Measurements from ENCODE around the gene CAPNS2. TPM values are rescaled to one million over a fixed set of nuclear protein-coding genes. Genes with fewer than 3 reads are reported as not detected.

The CAPNS2 gene
- total and polyA plus RNA-seq, 2 of the 8 experiments (the other 6 are each of a cell fraction or from before 2014, with no cell fraction given): not detected

GRCh38 chr16:55543472-55543871 lies 23.0 kb upstream of the CAPNS2 start (continued):
- TF ChIP-seq, protein P1, sequence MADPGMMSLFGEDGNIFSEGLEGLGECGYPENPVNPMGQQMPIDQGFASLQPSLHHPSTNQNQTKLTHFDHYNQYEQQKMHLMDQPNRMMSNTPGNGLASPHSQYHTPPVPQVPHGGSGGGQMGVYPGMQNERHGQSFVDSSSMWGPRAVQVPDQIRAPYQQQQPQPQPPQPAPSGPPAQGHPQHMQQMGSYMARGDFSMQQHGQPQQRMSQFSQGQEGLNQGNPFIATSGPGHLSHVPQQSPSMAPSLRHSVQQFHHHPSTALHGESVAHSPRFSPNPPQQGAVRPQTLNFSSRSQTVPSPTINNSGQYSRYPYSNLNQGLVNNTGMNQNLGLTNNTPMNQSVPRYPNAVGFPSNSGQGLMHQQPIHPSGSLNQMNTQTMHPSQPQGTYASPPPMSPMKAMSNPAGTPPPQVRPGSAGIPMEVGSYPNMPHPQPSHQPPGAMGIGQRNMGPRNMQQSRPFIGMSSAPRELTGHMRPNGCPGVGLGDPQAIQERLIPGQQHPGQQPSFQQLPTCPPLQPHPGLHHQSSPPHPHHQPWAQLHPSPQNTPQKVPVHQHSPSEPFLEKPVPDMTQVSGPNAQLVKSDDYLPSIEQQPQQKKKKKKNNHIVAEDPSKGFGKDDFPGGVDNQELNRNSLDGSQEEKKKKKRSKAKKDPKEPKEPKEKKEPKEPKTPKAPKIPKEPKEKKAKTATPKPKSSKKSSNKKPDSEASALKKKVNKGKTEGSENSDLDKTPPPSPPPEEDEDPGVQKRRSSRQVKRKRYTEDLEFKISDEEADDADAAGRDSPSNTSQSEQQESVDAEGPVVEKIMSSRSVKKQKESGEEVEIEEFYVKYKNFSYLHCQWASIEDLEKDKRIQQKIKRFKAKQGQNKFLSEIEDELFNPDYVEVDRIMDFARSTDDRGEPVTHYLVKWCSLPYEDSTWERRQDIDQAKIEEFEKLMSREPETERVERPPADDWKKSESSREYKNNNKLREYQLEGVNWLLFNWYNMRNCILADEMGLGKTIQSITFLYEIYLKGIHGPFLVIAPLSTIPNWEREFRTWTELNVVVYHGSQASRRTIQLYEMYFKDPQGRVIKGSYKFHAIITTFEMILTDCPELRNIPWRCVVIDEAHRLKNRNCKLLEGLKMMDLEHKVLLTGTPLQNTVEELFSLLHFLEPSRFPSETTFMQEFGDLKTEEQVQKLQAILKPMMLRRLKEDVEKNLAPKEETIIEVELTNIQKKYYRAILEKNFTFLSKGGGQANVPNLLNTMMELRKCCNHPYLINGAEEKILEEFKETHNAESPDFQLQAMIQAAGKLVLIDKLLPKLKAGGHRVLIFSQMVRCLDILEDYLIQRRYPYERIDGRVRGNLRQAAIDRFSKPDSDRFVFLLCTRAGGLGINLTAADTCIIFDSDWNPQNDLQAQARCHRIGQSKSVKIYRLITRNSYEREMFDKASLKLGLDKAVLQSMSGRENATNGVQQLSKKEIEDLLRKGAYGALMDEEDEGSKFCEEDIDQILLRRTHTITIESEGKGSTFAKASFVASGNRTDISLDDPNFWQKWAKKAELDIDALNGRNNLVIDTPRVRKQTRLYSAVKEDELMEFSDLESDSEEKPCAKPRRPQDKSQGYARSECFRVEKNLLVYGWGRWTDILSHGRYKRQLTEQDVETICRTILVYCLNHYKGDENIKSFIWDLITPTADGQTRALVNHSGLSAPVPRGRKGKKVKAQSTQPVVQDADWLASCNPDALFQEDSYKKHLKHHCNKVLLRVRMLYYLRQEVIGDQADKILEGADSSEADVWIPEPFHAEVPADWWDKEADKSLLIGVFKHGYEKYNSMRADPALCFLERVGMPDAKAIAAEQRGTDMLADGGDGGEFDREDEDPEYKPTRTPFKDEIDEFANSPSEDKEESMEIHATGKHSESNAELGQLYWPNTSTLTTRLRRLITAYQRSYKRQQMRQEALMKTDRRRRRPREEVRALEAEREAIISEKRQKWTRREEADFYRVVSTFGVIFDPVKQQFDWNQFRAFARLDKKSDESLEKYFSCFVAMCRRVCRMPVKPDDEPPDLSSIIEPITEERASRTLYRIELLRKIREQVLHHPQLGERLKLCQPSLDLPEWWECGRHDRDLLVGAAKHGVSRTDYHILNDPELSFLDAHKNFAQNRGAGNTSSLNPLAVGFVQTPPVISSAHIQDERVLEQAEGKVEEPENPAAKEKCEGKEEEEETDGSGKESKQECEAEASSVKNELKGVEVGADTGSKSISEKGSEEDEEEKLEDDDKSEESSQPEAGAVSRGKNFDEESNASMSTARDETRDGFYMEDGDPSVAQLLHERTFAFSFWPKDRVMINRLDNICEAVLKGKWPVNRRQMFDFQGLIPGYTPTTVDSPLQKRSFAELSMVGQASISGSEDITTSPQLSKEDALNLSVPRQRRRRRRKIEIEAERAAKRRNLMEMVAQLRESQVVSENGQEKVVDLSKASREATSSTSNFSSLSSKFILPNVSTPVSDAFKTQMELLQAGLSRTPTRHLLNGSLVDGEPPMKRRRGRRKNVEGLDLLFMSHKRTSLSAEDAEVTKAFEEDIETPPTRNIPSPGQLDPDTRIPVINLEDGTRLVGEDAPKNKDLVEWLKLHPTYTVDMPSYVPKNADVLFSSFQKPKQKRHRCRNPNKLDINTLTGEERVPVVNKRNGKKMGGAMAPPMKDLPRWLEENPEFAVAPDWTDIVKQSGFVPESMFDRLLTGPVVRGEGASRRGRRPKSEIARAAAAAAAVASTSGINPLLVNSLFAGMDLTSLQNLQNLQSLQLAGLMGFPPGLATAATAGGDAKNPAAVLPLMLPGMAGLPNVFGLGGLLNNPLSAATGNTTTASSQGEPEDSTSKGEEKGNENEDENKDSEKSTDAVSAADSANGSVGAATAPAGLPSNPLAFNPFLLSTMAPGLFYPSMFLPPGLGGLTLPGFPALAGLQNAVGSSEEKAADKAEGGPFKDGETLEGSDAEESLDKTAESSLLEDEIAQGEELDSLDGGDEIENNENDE (IDR thresholded peaks at IDR 0.05; ENCODE audit: insufficient replicate concordance, low read length): no peak
- TF ChIP-seq RXRA (IDR thresholded peaks at IDR 0.05; ENCODE audit: insufficient read depth, low read depth, low read length): no peak
- TF ChIP-seq RNF2 (IDR thresholded peaks at IDR 0.05; ENCODE audit: borderline replicate concordance, low read depth, low read length, missing control alignments, poor library complexity, severe bottlenecking): no peak
- TF ChIP-seq HDAC6 (IDR thresholded peaks at IDR 0.05; ENCODE audit: low read depth, low read length): no peak
- no peak for TF ChIP-seq RBBP5 (IDR thresholded peaks at IDR 0.05; ENCODE audit: borderline replicate concordance, low read depth, low read length)
- peak in 1 of 3 experiments; percentile 27; a peak in 1 of 4 replicates for TF ChIP-seq CTCF (IDR thresholded peaks at IDR 0.05; ENCODE audit: control extremely low read depth in 1 of 3, insufficient read depth in 1 of 3, low read depth in 1 of 3, low read length in 3 of 3)
- peak; percentile 40 to 47 for TF ChIP-seq RAD21 (IDR thresholded peaks at IDR 0.05 in 1 of 2, conservative IDR thresholded peaks at IDR 0.05 in 1 of 2; ENCODE audit: low read depth in 2 of 2, low read length in 2 of 2)
- no peak for TF ChIP-seq JUN (IDR thresholded peaks at IDR 0.05; ENCODE audit: low read depth, low read length)
